Measurements from ENCODE around the gene MOSMO. TPM values are rescaled to one million over a fixed set of nuclear protein-coding genes. Genes with fewer than 3 reads are reported as not detected.

MOSMO gene
- total and polyA plus RNA-seq, 9 of the 15 experiments (the other 6 are each of a cell fraction or from before 2014, with no cell fraction given): 1.9 to 13.3 (median 7.7) TPM

DNA sequence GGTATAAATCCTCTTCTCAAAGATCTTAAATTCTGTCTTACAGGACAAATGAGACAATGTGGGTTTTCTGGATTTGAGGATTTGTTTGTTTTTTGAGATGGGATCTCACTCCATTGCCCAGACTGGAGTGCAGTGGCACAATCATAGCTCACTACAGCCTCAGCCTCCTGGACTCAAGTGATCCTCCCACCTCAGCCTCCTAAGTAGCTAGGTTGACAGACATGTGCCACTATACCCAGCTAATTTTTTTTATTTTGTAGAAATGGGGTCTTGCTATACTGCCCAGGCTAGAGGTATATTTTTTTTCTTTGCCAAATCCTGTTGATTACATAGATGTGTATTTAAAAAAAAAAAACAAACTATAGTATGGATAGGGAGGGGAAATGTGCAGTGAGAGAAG lies 122.6 kb downstream of the MOSMO start:
- in situ Hi-C loops (cut with MboI): no loop called here
- no TSS peak for BruUV-seq (replicated peaks)

DNA sequence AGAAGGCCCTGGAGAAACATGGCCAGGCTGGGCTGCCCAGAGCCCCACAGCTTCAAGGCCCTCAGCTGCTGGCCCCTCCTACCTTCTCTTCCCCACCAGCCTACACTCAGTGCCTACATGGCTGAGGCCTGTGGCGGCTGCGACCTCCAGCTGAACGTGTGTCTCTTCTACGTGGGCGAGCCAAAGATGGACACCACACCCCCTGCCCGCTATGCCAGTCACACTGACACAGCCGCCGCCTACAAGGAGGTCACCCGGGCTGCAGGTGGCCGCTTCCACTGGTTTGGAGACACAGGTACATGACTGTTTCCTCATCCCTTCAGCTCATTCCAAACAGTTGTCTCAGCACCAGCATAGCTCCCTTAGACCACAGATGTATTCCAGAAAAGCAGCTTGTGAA lies 124.9 kb downstream of the MOSMO start:
- no peaks in the 10 kb centered on the region for H3K9me1 ChIP-seq (ENCODE audit: control insufficient read depth, insufficient read depth, low read length)
- no peaks in the 10 kb centered on the region for H3K79me2 ChIP-seq (ENCODE audit: control insufficient read depth, insufficient read depth, low read length)
- H4K20me1 ChIP-seq (replicated peaks; ENCODE audit: control insufficient read depth, insufficient read depth, low read length): no peaks in the 10 kb centered on the region; the same call in 1 of the 2 replicates
- H3K9ac ChIP-seq (ENCODE audit: insufficient read depth in 1 of 2, low read depth in 2 of 2, low read length in 2 of 2): 0 out of 4 replicates have a peak overlapping the region, but pooled peaks of 1 of the 2 experiments have one; percentile 13
- no peak overlapping the region for H3K4me3 ChIP-seq
- POLR2A ChIA-PET: interaction anchor here (0.6 to 1.5 kb wide), 2 partner anchors 9 to 12 kb away, joined by 3 to 5 read pairs; no protein-coding TSS in a partner anchor
- no peak overlapping the region for H2AFZ ChIP-seq (ENCODE audit: low read depth, low read length)
- peaks cover 43 to 50% of the 10 kb centered on the region in 2 experiments for H3K27me3 ChIP-seq (ENCODE audit: control insufficient read depth in 2 of 2, insufficient read depth in 2 of 2, low read length in 2 of 2)
- no peaks in the 10 kb centered on the region for H3K9me3 ChIP-seq (replicated peaks; ENCODE audit: control insufficient read depth, insufficient read depth, low read depth, low read length)
- in situ Hi-C loops (cut with MboI): no loop called here
- FAIRE-seq (no peak), ATAC-seq (no peak), DNase-seq (ENCODE audit: extremely low read depth in 1 of 4, low spot score in 3 of 4) (no peak)
- no peak overlapping the region for H3K27ac ChIP-seq (ENCODE audit: extremely low read depth, low read depth, low read length)
- no peak overlapping the region for H3K4me2 ChIP-seq (ENCODE audit: insufficient read depth, low read length)
- no peaks in the 10 kb centered on the region for H3K36me3 ChIP-seq (ENCODE audit: control insufficient read depth, insufficient read depth, low read length)
- intact Hi-C loops (cut with micrococcal nuclease): no loop called here
- no peaks in the 10 kb centered on the region for H3K4me1 ChIP-seq (replicated peaks in 1 of 2; ENCODE audit: control insufficient read depth in 2 of 2, insufficient read depth in 2 of 2, low read length in 2 of 2)
- BruUV-seq (replicated peaks): no TSS peak
- CTCF ChIA-PET (ENCODE audit: low intra/inter-chr PET ratio): no interaction called here
- 2% methylated on average over 10 of the region's 10 CpGs for WGBS (ENCODE audit: insufficient coverage, low coverage, missing lambda C conversion rate)
- TF ChIP-seq ZSCAN32 (CRISPR knock-in tag; IDR thresholded peaks at IDR 0.05) (no peak), SMARCA5 (IDR thresholded peaks at IDR 0.05) (no peak), ZNF408 (CRISPR knock-in tag; IDR thresholded peaks at IDR 0.05; ENCODE audit: low read depth) (no peak), SETDB1 (IDR thresholded peaks at IDR 0.05; ENCODE audit: low read length) (no peak), ZC3H11A (IDR thresholded peaks at IDR 0.05; ENCODE audit: low read depth, low read length) (no peak), CBX5 (IDR thresholded peaks at IDR 0.05; ENCODE audit: borderline replicate concordance, low read depth) (no peak), ZNF184 (CRISPR knock-in tag; IDR thresholded peaks at IDR 0.05) (no peak), FOXJ3 (CRISPR knock-in tag; IDR thresholded peaks at IDR 0.05) (no peak), NUFIP1 (IDR thresholded peaks at IDR 0.05; ENCODE audit: partially characterized antibody) (no peak)
- TF ChIP-seq, protein P1, sequence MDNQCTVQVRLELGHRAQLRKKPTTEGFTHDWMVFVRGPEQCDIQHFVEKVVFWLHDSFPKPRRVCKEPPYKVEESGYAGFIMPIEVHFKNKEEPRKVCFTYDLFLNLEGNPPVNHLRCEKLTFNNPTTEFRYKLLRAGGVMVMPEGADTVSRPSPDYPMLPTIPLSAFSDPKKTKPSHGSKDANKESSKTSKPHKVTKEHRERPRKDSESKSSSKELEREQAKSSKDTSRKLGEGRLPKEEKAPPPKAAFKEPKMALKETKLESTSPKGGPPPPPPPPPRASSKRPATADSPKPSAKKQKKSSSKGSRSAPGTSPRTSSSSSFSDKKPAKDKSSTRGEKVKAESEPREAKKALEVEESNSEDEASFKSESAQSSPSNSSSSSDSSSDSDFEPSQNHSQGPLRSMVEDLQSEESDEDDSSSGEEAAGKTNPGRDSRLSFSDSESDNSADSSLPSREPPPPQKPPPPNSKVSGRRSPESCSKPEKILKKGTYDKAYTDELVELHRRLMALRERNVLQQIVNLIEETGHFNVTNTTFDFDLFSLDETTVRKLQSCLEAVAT (IDR thresholded peaks at IDR 0.05): no peak
- TF ChIP-seq, protein P2, sequence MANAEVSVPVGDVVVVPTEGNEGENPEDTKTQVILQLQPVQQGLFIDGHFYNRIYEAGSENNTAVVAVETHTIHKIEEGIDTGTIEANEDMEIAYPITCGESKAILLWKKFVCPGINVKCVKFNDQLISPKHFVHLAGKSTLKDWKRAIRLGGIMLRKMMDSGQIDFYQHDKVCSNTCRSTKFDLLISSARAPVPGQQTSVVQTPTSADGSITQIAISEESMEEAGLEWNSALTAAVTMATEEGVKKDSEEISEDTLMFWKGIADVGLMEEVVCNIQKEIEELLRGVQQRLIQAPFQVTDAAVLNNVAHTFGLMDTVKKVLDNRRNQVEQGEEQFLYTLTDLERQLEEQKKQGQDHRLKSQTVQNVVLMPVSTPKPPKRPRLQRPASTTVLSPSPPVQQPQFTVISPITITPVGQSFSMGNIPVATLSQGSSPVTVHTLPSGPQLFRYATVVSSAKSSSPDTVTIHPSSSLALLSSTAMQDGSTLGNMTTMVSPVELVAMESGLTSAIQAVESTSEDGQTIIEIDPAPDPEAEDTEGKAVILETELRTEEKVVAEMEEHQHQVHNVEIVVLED (CRISPR knock-in tag; IDR thresholded peaks at IDR 0.05): no peak

More for the DNA sequence above, 122.6 kb downstream of the MOSMO start:
- Histone ChIP-seq H3K36me3 (ENCODE audit: control insufficient read depth, insufficient read depth, low read length) (no peaks in the 10 kb centered on the region), H4K20me1 (replicated peaks; ENCODE audit: control insufficient read depth, insufficient read depth, low read length) (no peaks in the 10 kb centered on the region; the same call in 1 of the 2 replicates), H3K27ac (ENCODE audit: extremely low read depth, low read depth, low read length) (no peak overlapping the region), H3K9me1 (ENCODE audit: control insufficient read depth, insufficient read depth, low read length) (no peaks in the 10 kb centered on the region), H3K9ac (ENCODE audit: insufficient read depth in 1 of 2, low read depth in 2 of 2, low read length in 2 of 2) (no peak overlapping the region), H3K4me1 (replicated peaks in 1 of 2; ENCODE audit: control insufficient read depth in 2 of 2, insufficient read depth in 2 of 2, low read length in 2 of 2) (no peaks in the 10 kb centered on the region), H3K9me3 (replicated peaks; ENCODE audit: control insufficient read depth, insufficient read depth, low read depth, low read length) (no peaks in the 10 kb centered on the region), H3K27me3 (ENCODE audit: control insufficient read depth in 2 of 2, insufficient read depth in 2 of 2, low read length in 2 of 2) (peaks cover 36 to 42% of the 10 kb centered on the region in 2 experiments), H2AFZ (ENCODE audit: low read depth, low read length) (no peak overlapping the region), H3K79me2 (ENCODE audit: control insufficient read depth, insufficient read depth, low read length) (no peaks in the 10 kb centered on the region), H3K4me3 (no peak overlapping the region), H3K4me2 (ENCODE audit: insufficient read depth, low read length) (no peak overlapping the region)
- FAIRE-seq (no peak), ATAC-seq (no peak), DNase-seq (ENCODE audit: extremely low read depth in 1 of 4, low spot score in 3 of 4) (no peak)
- ChIA-PET CTCF (ENCODE audit: low intra/inter-chr PET ratio) (no interaction called here), POLR2A (no interaction called here)
- no peak for TF ChIP-seq MXI1 (IDR thresholded peaks at IDR 0.05; ENCODE audit: low read depth, low read length)
- no peak for TF ChIP-seq ZNF232 (CRISPR knock-in tag; IDR thresholded peaks at IDR 0.05)
- TF ChIP-seq ZNF165 (CRISPR knock-in tag; IDR thresholded peaks at IDR 0.05; ENCODE audit: borderline replicate concordance): no peak
- TF ChIP-seq ZNF121 (CRISPR knock-in tag; conservative IDR thresholded peaks at IDR 0.05): peak; percentile 80
- TF ChIP-seq ZNF785 (CRISPR knock-in tag; IDR thresholded peaks at IDR 0.05): no peak
- TF ChIP-seq, protein P3, sequence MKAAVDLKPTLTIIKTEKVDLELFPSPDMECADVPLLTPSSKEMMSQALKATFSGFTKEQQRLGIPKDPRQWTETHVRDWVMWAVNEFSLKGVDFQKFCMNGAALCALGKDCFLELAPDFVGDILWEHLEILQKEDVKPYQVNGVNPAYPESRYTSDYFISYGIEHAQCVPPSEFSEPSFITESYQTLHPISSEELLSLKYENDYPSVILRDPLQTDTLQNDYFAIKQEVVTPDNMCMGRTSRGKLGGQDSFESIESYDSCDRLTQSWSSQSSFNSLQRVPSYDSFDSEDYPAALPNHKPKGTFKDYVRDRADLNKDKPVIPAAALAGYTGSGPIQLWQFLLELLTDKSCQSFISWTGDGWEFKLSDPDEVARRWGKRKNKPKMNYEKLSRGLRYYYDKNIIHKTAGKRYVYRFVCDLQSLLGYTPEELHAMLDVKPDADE (conservative IDR thresholded peaks at IDR 0.05; ENCODE audit: control insufficient read depth, low read depth, low read length): no peak
- intact Hi-C loops (cut with micrococcal nuclease): no loop called here
